IMR-90 (cell line): Measurements from ENCODE around the gene MPPED1. TPM values are rescaled to one million over a fixed set of nuclear protein-coding genes. Genes with fewer than 3 reads are reported as not detected.

Experiments
- ATAC-seq: fragments of 200-7000 bp; cut with Tn5 transposase; 2 replicates; pipeline ENCODE4 v1.9.1; 2020; ENCODE audit warnings: low read depth, mild to moderate bottlenecking, moderate library complexity
- BruUV-seq: library from RNA; stranded (reverse); fragments of 400-500 nt; replicated peaks from 2 replicates; lab custom pipeline; 2021; lab: Mats Ljungman, UMichigan
- CTCF ChIA-PET: fragments of 300-600 bp; formaldehyde crosslinking; extraction: SDS; loops from one replicate; lab custom pipeline; 2021; ENCODE audit warnings: antibody characterized with exemption; lab: Yijun Ruan, JAX
- POLR2A ChIA-PET: fragments of 300-600 bp; sonication (Branson Sonifier 250); formaldehyde crosslinking; loops from one replicate; lab custom pipeline; 2022; ENCODE audit warnings: antibody characterized with exemption; ENCODE audit not compliant: unreplicated experiment; lab: Charles Lee
- DNase-seq: peaks from one replicate; pipeline ENCODE4 v3.0.0; 2013
- H2AFZ ChIP-seq: replicated peaks from 2 replicates; pipeline ENCODE3; 2013; ENCODE audit warnings: low read length, mild to moderate bottlenecking; ENCODE audit not compliant: poor library complexity
- H2AK5ac ChIP-seq: 2 replicates; pipeline ENCODE4 v1.6.1; 2013; ENCODE audit warnings: low read depth, low read length, inconsistent platforms
- H2AK9ac ChIP-seq: replicated peaks from 2 replicates; pipeline ENCODE3; 2013; ENCODE audit warnings: mild to moderate bottlenecking, low read depth, low read length, moderate library complexity; ENCODE audit not compliant: poor library complexity
- H2BK120ac ChIP-seq: 2 replicates; pipeline ENCODE4 v1.6.1; 2013; ENCODE audit warnings: low read depth, low read length, inconsistent platforms
- H2BK15ac ChIP-seq: 3 replicates; pipeline ENCODE4 v1.6.1; 2013; ENCODE audit warnings: low read depth, low read length, inconsistent platforms
- H2BK20ac ChIP-seq: 2 replicates; pipeline ENCODE4 v1.6.1; 2013; ENCODE audit warnings: low read depth, mild to moderate bottlenecking, inconsistent platforms, low read length, moderate library complexity
- H2BK5ac ChIP-seq: 2 replicates; pipeline ENCODE4 v1.6.1; 2013; ENCODE audit warnings: mild to moderate bottlenecking, low read depth, low read length, inconsistent platforms; ENCODE audit not compliant: poor library complexity, severe bottlenecking
- H3K14ac ChIP-seq: replicated peaks from 2 replicates; pipeline ENCODE4 v1.6.1; 2013; ENCODE audit warnings: low read depth, low read length, inconsistent platforms
- H3K18ac ChIP-seq: 2 replicates; pipeline ENCODE4 v1.6.1; 2013; ENCODE audit warnings: low read depth, low read length, control low read depth
- H3K23ac ChIP-seq: 2 replicates; pipeline ENCODE4 v1.6.1; 2013; ENCODE audit warnings: low read depth, low read length, inconsistent platforms
- H3K27ac ChIP-seq: 2 replicates; pipeline ENCODE4 v1.5.1; 2013; ENCODE audit warnings: mild to moderate bottlenecking, control low read depth, low read length; ENCODE audit not compliant: insufficient read depth
- H3K27me3 ChIP-seq: 2 replicates; pipeline ENCODE4 v1.6.1; 2013; ENCODE audit warnings: low read length; ENCODE audit not compliant: control insufficient read depth, insufficient read depth
- H3K36me3 ChIP-seq: 2 replicates; pipeline ENCODE4 v1.6.1; 2013; ENCODE audit warnings: low read length, mixed read lengths; ENCODE audit not compliant: control insufficient read depth, insufficient read depth
- H3K4ac ChIP-seq: 2 replicates; pipeline ENCODE4 v1.6.1; 2013; ENCODE audit warnings: low read depth, low read length, inconsistent platforms
- H3K4me1 ChIP-seq: 2 replicates; pipeline ENCODE4 v1.6.1; 2013; ENCODE audit warnings: low read length, mixed read lengths; ENCODE audit not compliant: control insufficient read depth, insufficient read depth
- H3K4me2 ChIP-seq: 2 replicates; pipeline ENCODE4 v1.6.1; 2013; ENCODE audit warnings: low read depth, mild to moderate bottlenecking, control low read depth, low read length, moderate library complexity
- H3K4me3 ChIP-seq: 2 replicates; pipeline ENCODE4 v1.5.1; 2013; ENCODE audit warnings: low read depth, mild to moderate bottlenecking, control low read depth, low read length, moderate library complexity; ENCODE audit not compliant: insufficient read depth
- H3K56ac ChIP-seq: 2 replicates; pipeline ENCODE4 v1.6.1; 2013; ENCODE audit warnings: low read length, inconsistent platforms; ENCODE audit not compliant: insufficient read depth; ENCODE audit errors: extremely low read depth
- H3K79me1 ChIP-seq, 2 experiments: 2 replicates each; pipeline ENCODE4 v1.6.1; 2013; ENCODE audit warnings: low read length in 2 of 2, inconsistent platforms in 1 of 2, low read depth in 1 of 2
- H3K9ac ChIP-seq: 2 replicates; pipeline ENCODE4 v1.6.1; 2013; ENCODE audit warnings: low read depth, low read length, control low read depth
- H3K9me1 ChIP-seq: 2 replicates; pipeline ENCODE4 v1.6.1; 2013; ENCODE audit warnings: low read length, inconsistent platforms; ENCODE audit not compliant: insufficient read depth
- H3K9me3 ChIP-seq: 2 replicates; pipeline ENCODE4 v1.6.1; 2013; ENCODE audit warnings: low read length; ENCODE audit not compliant: control insufficient read depth, insufficient read depth
- H4K20me1 ChIP-seq: 2 replicates; pipeline ENCODE4 v1.6.1; 2013; ENCODE audit warnings: low read length, inconsistent platforms; ENCODE audit not compliant: insufficient read depth
- H4K5ac ChIP-seq: 2 replicates; pipeline ENCODE4 v1.6.1; 2013; ENCODE audit warnings: mild to moderate bottlenecking, low read depth, low read length, control low read depth
- H4K8ac ChIP-seq, 2 experiments: 2 replicates each; pipeline ENCODE4 v1.6.1; 2013; ENCODE audit warnings: low read depth in 2 of 2, low read length in 2 of 2, control low read depth in 1 of 2, inconsistent platforms in 1 of 2
- H4K91ac ChIP-seq: 2 replicates; pipeline ENCODE4 v1.6.1; 2013; ENCODE audit warnings: low read depth, low read length, inconsistent platforms; ENCODE audit not compliant: insufficient read depth
- BHLHE40 ChIP-seq: fragments of 150-350 bp; IDR thresholded peaks from 2 replicates; pipeline ENCODE4 v1.6.1; 2016; ENCODE audit warnings: mild to moderate bottlenecking, low read depth, low read length
- CEBPB ChIP-seq: IDR thresholded peaks from 2 replicates; pipeline ENCODE4 v1.6.1; 2012; ENCODE audit warnings: low read depth, low read length, improper control_type of control experiment
- CHD1 ChIP-seq: IDR thresholded peaks from 2 replicates; pipeline ENCODE4 v1.6.1; 2012; ENCODE audit warnings: low read depth, low read length, improper control_type of control experiment
- CTCF ChIP-seq: conservative IDR thresholded peaks from 2 replicates; pipeline ENCODE4 v1.5.1; 2012; ENCODE audit warnings: mild to moderate bottlenecking, low read depth, low read length, improper control_type of control experiment
- ELK1 ChIP-seq: fragments of 150-350 bp; IDR thresholded peaks from 2 replicates; pipeline ENCODE4 v1.6.1; 2016; ENCODE audit warnings: low read depth, mild to moderate bottlenecking, low read length, moderate library complexity, borderline replicate concordance
- FOS ChIP-seq: fragments of 150-350 bp; IDR thresholded peaks from 2 replicates; pipeline ENCODE4 v1.6.1; 2016; ENCODE audit warnings: low read depth, low read length
- MAFK ChIP-seq: IDR thresholded peaks from 2 replicates; pipeline ENCODE4 v1.6.1; 2012; ENCODE audit warnings: low read depth, low read length, improper control_type of control experiment
- MAZ ChIP-seq: IDR thresholded peaks from 2 replicates; pipeline ENCODE4 v1.6.1; 2012; ENCODE audit warnings: low read depth, mild to moderate bottlenecking, low read length, improper control_type of control experiment, moderate library complexity, borderline replicate concordance
- MXI1 ChIP-seq: IDR thresholded peaks from 2 replicates; pipeline ENCODE4 v1.6.1; 2012; ENCODE audit warnings: low read depth, mild to moderate bottlenecking, low read length, moderate library complexity, borderline replicate concordance
- NFE2L2 ChIP-seq: fragments of 150-350 bp; IDR thresholded peaks from 2 replicates; pipeline ENCODE4 v1.6.1; 2016; ENCODE audit warnings: low read depth, mild to moderate bottlenecking, low read length
- POLR2A ChIP-seq: IDR thresholded peaks from 2 replicates; pipeline ENCODE4 v1.6.1; 2012; ENCODE audit warnings: mild to moderate bottlenecking, low read depth, low read length
- RAD21 ChIP-seq: IDR thresholded peaks from 2 replicates; pipeline ENCODE4 v1.6.1; 2012; ENCODE audit warnings: low read length, improper control_type of control experiment
- RCOR1 ChIP-seq: IDR thresholded peaks from 2 replicates; pipeline ENCODE4 v1.6.1; 2012; ENCODE audit warnings: mild to moderate bottlenecking, low read length, improper control_type of control experiment; ENCODE audit not compliant: insufficient replicate concordance
- RFX5 ChIP-seq: IDR thresholded peaks from 2 replicates; pipeline ENCODE4 v1.8.0; 2012; ENCODE audit warnings: low read depth, mild to moderate bottlenecking, low read length, moderate library complexity
- SMC3 ChIP-seq: fragments of 150-350 bp; IDR thresholded peaks from 2 replicates; pipeline ENCODE4 v1.6.1; 2016; ENCODE audit warnings: low read depth, mild to moderate bottlenecking, antibody characterized with exemption, low read length, moderate library complexity
- USF2 ChIP-seq: fragments of 150-350 bp; IDR thresholded peaks from 2 replicates; pipeline ENCODE4 v1.6.1; 2017; ENCODE audit warnings: mild to moderate bottlenecking, antibody characterized with exemption, low read length, low read depth
- WGBS, 2 experiments: methylation state at CpG; one replicate each; pipeline versions ENCODE4 v1.1.5 to v1.1.7; 2013; ENCODE audit warnings: missing lambda C conversion rate in 2 of 2; ENCODE audit not compliant: insufficient read length in 1 of 2; ENCODE audit errors: extremely low coverage in 2 of 2; 5-methylcytosine and 5-hydroxymethylcytosine counted together
- dilution Hi-C: fragments of 300-500 bp; cut with HindIII; formaldehyde crosslinking; loops from one replicate; pipeline ENCODE4 v1.14.3; 2018; ENCODE audit warnings: low sequenced_read_pairs; ENCODE audit not compliant: unreplicated experiment
- in situ Hi-C: fragments of 300-500 bp; cut with MboI; formaldehyde crosslinking; loops from 3 replicates; pipeline ENCODE4 v1.14.3; 2019; ENCODE audit warnings: low sequenced_read_pairs, inconsistent platforms, mixed read lengths
- intact Hi-C: fragments of 100-400 bp; cut with micrococcal nuclease; formaldehyde crosslinking; loops from 2 replicates; pipeline ENCODE4 v1.10.0; 2022
- polyA plus RNA-seq, 3 experiments: library from polyadenylated mRNA; depleted of rRNA; stranded (reverse); fragments of >200 nt; gene quantifications; 2 replicates each; pipeline ENCODE4 v1.2.3, GENCODE V29; 2012; ENCODE audit warnings: low replicate concordance in 1 of 3
- total RNA-seq: library from RNA; depleted of rRNA; stranded (reverse); fragments of >200 nt; gene quantifications from 2 replicates; pipeline ENCODE4 v1.2.3, GENCODE V29; 2012

MPPED1 gene
- total and polyA plus RNA-seq, 2 of the 4 experiments (the other 2 are of a cell fraction) = not detected

DNA sequence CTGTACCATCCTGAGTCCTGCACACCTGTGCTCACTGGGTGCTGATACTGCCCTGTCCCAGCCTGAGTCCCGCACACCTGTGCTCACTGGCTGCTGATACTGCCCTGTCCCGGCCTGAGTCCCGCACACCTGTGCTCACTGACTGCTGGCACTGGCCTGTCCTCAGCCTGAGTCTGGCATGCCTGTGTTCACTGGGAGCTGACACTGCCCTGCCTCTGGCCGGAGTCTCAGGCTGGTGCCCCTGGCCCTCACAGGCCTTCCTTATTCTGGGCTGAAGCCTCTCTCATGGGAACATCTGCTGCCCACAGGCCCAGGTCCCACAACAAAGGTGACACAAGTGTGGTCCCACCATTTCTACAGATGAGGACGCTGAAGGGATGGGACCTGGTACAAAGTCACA lies 115.1 kb downstream of the MPPED1 start:
- Histone ChIP-seq H4K91ac (no peak overlapping the region), H3K4me2 (no peak overlapping the region), H3K9ac (no peak overlapping the region), H2BK5ac (no peak overlapping the region), H2BK15ac (no peak overlapping the region), H3K27ac (no peak overlapping the region), H3K9me3 (no peaks in the 10 kb centered on the region), H2AK5ac (no peak overlapping the region), H3K18ac (no peak overlapping the region), H4K20me1 (no peaks in the 10 kb centered on the region), H2BK120ac (no peak overlapping the region), H4K5ac (no peak overlapping the region), H3K56ac (no peak overlapping the region), H3K4me3 (no peak overlapping the region), H3K79me1 (no peaks in the 10 kb centered on the region), H2AFZ (no peak overlapping the region), H3K4me1 (no peaks in the 10 kb centered on the region), H3K4ac (no peak overlapping the region), H3K27me3 (no peaks in the 10 kb centered on the region), H3K14ac (no peak overlapping the region), H3K36me3 (no peaks in the 10 kb centered on the region), H3K23ac (no peak overlapping the region), H4K8ac (no peak overlapping the region), H2BK20ac (no peak overlapping the region), H2AK9ac (no peak overlapping the region), H3K9me1 (no peaks in the 10 kb centered on the region)
- dilution Hi-C loops (no loop called here), in situ Hi-C loops (no loop called here), intact Hi-C loops (no loop called here)
- CTCF ChIA-PET = no interaction called here
- WGBS, 2 experiments = 82% methylated on average over 3 of the region's 5 CpGs; no CpG with 5 or more reads in 1 of the 2 experiments
- DNase-seq (no peak), ATAC-seq (no peak)
- POLR2A ChIA-PET = no interaction called here
- TF ChIP-seq CEBPB = no peak
- TF ChIP-seq BHLHE40 = no peak
- TF ChIP-seq USF2 = no peak
- TF ChIP-seq RCOR1 = no peak
- no peak for TF ChIP-seq RAD21
- TF ChIP-seq CTCF = no peak
- no peak for TF ChIP-seq SMC3
- TF ChIP-seq MAZ = no peak
- no peak for TF ChIP-seq RFX5
- TF ChIP-seq CHD1 = no peak
- TF ChIP-seq POLR2A = no peak
- no peak for TF ChIP-seq ELK1
- no peak for TF ChIP-seq FOS
- TF ChIP-seq NFE2L2 = no peak
- no peak for TF ChIP-seq MXI1
- TF ChIP-seq MAFK = no peak
- no TSS peak for BruUV-seq
